ENCODE measurements around the gene CARD11. TPM values are rescaled to one million over a fixed set of nuclear protein-coding genes. Genes with fewer than 3 reads are reported as not detected.

Gene CARD11
- polyA plus RNA-seq, 1 experiment = 1.2 TPM

DNA sequence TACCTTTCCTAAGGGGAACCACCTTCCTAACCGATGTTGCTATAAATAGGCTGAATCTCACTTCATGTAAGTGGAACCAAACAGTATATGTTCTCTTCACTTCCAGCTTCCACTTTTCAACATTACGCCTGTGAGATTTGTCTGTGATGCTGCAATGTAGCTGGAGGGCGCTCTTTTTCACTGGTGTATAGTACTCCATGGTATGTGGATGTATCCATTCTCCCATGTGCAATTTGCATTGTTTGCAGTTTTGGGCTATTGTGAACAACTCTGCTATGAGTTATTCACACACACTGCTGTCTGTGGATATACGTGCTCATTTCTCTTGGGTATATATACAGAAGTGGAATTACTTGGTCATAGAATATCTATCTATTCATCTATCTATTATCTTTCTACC is 123.6 kb downstream of the CARD11 start:
- Histone ChIP-seq H3K9me3 (ENCODE audit: control insufficient read depth, insufficient read depth, low read length) (no peaks in the 10 kb centered on the region; the same call in none of the 2 replicates), H3K4me3 (ENCODE audit: low read depth, low read length) (no peak overlapping the region), H3K27ac (ENCODE audit: low read depth, low read length) (no peak overlapping the region), H3K27me3 (ENCODE audit: control insufficient read depth, insufficient read depth, low read length) (peaks cover 20% of the 10 kb centered on the region)
- POLR2A ChIA-PET = interaction anchor here (0.5 kb wide), 1 partner anchor 235 kb away, joined by 4 read pairs; no protein-coding TSS in a partner anchor
- CTCF ChIA-PET = no interaction called here
- TF ChIP-seq, protein P1, sequence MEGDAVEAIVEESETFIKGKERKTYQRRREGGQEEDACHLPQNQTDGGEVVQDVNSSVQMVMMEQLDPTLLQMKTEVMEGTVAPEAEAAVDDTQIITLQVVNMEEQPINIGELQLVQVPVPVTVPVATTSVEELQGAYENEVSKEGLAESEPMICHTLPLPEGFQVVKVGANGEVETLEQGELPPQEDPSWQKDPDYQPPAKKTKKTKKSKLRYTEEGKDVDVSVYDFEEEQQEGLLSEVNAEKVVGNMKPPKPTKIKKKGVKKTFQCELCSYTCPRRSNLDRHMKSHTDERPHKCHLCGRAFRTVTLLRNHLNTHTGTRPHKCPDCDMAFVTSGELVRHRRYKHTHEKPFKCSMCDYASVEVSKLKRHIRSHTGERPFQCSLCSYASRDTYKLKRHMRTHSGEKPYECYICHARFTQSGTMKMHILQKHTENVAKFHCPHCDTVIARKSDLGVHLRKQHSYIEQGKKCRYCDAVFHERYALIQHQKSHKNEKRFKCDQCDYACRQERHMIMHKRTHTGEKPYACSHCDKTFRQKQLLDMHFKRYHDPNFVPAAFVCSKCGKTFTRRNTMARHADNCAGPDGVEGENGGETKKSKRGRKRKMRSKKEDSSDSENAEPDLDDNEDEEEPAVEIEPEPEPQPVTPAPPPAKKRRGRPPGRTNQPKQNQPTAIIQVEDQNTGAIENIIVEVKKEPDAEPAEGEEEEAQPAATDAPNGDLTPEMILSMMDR (IDR thresholded peaks at IDR 0.05; ENCODE audit: low read depth, low read length) = no peak
- no peak for DNase-seq (ENCODE audit: low read depth, low spot score)

DNA sequence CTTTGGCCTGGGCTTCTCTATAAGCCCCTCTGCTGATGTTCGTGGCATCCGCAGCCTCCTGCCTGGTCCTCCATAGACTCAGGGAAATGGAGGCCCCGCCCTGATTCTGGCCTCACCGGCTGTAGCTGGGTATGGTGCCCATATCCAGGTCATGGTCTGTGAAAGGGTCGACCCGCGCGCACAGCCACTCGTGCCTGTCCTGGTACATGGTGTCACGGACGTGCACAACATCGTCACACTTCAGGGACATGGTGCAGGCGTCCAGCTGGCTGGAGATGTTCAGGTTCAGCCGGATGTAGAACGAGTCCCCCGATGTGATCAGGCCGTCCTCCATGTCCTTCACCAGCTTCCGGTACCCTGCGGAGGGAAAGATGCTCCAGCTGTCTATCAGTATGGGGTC is 124.4 kb downstream of the CARD11 start:
- Histone ChIP-seq H3K27ac (ENCODE audit: low read depth, low read length) (no peak overlapping the region), H3K27me3 (ENCODE audit: control insufficient read depth, insufficient read depth, low read length) (peaks cover 19% of the 10 kb centered on the region), H3K9me3 (ENCODE audit: control insufficient read depth, insufficient read depth, low read length) (no peaks in the 10 kb centered on the region; the same call in none of the 2 replicates), H3K4me3 (ENCODE audit: low read depth, low read length) (no peak overlapping the region)
- TF ChIP-seq, protein P1 (IDR thresholded peaks at IDR 0.05; ENCODE audit: low read depth, low read length) = no peak
- DNase-seq (ENCODE audit: low read depth, low spot score) = no peak
- ChIA-PET CTCF (no interaction called here), POLR2A (interaction anchor here (0.5 to 0.6 kb wide), 2 partner anchors 66 to 234 kb away, joined by 3 to 4 read pairs; no protein-coding TSS in a partner anchor)

DNA sequence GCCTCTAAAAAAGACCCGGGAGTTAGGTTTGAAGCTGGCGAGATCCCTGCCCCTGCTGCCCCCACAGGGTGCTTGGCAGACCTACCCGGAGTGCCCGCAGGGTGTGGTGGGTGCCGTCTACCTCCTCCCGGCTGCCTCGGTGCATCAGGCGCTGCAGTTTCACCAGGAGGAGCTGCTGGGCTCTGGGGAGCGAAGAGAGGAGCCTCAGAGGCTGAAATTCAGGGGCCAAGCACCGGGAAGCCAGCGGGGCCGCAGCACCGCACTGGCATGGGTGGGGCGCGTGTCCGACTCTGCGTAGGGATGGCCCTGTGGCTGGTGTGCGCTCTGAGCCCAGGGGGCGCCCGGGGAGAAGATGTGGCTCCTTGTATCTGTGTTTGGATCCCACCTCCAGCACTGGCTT is 125.3 kb downstream of the CARD11 start:
- Histone ChIP-seq H3K27ac (ENCODE audit: low read depth, low read length) (no peak overlapping the region), H3K27me3 (ENCODE audit: control insufficient read depth, insufficient read depth, low read length) (peaks cover 15% of the 10 kb centered on the region), H3K9me3 (ENCODE audit: control insufficient read depth, insufficient read depth, low read length) (no peaks in the 10 kb centered on the region; the same call in none of the 2 replicates), H3K4me3 (ENCODE audit: low read depth, low read length) (no peak overlapping the region)
- TF ChIP-seq, protein P1 (IDR thresholded peaks at IDR 0.05; ENCODE audit: low read depth, low read length) = no peak
- ChIA-PET CTCF (no interaction called here), POLR2A (no interaction called here)
- no peak for DNase-seq (ENCODE audit: low read depth, low spot score)

DNA sequence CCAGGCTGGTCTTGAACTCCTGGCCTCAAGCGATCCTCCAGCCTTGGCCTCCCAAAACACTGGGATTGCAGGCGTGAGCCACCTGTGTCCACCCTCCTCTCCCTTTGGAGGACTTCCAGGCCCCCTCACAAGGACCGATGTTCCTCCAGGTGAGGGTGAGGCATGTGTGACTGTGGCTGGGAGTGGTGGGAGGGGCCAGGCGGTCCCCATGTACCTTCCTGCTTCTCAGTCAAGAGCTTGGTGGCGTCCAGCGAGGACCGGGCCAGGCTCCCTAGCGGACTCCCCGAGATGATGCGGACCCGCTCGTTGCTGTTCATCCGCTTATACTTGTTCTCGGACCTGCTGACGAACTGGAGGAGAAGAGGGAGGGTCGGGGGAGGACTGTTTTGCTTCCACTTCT is 128.6 kb downstream of the CARD11 start:
- Histone ChIP-seq H3K4me3 (ENCODE audit: low read depth, low read length) (no peak overlapping the region), H3K27me3 (ENCODE audit: control insufficient read depth, insufficient read depth, low read length) (peaks cover 5% of the 10 kb centered on the region), H3K27ac (ENCODE audit: low read depth, low read length) (no peak overlapping the region), H3K9me3 (ENCODE audit: control insufficient read depth, insufficient read depth, low read length) (no peaks in the 10 kb centered on the region; the same call in none of the 2 replicates)
- no peak for DNase-seq (ENCODE audit: low read depth, low spot score)
- CTCF ChIA-PET = no interaction called here
- POLR2A ChIA-PET = no interaction called here
- TF ChIP-seq, protein P1 (IDR thresholded peaks at IDR 0.05; ENCODE audit: low read depth, low read length) = no peak

DNA sequence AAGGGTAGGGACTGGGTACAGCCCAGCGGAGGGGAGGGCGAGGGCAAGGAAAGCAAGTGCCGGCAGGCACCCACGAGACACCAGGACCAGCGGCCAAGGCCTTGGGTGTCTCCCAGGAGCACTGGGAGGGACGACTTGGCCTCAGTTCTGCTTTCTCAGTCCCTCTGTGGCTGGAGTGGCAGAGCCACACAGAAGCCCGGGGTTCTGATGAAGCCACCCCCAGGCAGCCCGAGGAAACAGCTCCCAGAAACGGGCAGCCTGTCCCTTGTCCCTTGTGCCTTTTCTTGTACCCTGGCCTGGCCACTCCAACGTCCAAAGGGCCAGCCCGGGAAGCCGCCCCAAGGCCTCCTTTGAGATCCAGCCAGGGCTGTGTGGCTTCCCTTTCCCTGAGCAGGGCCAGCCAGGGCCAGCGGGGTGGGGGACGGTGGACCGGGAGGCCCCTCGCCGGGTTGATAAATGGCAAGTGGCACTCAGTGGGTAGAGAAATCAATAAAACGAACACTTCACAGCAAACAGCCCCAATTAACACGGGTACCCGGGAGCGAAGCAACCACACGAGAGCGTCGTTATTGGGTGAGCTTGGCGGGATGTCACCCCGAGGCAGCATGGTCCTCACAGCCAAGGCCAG is 129.8 kb downstream of the CARD11 start:
- no peaks in the 10 kb centered on the region; the same call in 1 of the 2 replicates for H3K9me3 ChIP-seq (ENCODE audit: control insufficient read depth, insufficient read depth, low read length)
- H3K4me3 ChIP-seq (ENCODE audit: low read depth, low read length) = no peak overlapping the region
- TF ChIP-seq, protein P1 (IDR thresholded peaks at IDR 0.05; ENCODE audit: low read depth, low read length) = no peak
- ChIA-PET POLR2A (no interaction called here), CTCF (no interaction called here)
- no peak for DNase-seq (ENCODE audit: low read depth, low spot score)
- peaks cover 4% of the 10 kb centered on the region for H3K27me3 ChIP-seq (ENCODE audit: control insufficient read depth, insufficient read depth, low read length)
- H3K27ac ChIP-seq (ENCODE audit: low read depth, low read length) = no peak overlapping the region
